Heart left ventricle (tissue), 13 donors: ENCODE measurements around the gene AASDH.

Experiments used
- CTCF ChIP-seq, 12 donors: fragments of 200-600 bp; sonication (generic) in 4 of 12; IDR thresholded peaks; one replicate each; pipeline versions ENCODE4 v1.5.0 to v1.8.0; 2018 to 2022; ENCODE audit warnings: antibody characterized with exemption in 12 of 12, mild to moderate bottlenecking in 5 of 12
- POLR2A ChIP-seq, 2 donors: fragments of 450-650 bp; IDR thresholded peaks; one replicate each; pipeline ENCODE4 v1.6.1; 2017; ENCODE audit warnings: antibody characterized with exemption in 2 of 2, mild to moderate bottlenecking in 2 of 2, moderate library complexity in 2 of 2
- donor health status: ischemic (EF 13 %, LVEDD 7.1; RV severe dilation, severe dysfunction).
- donor health status: DM: no; HTN: yes; CAD: no.
- donor health status: DM: no; HTN: no; CAD: no.
- donor health status: ischemic (EF 25% LVEDD 6.9; RV normal size, moderate dysfunction).
- donor health status: ischemic (EF 25% LVEDD 5.7; RV mildly dilated, moderate dysfunction).
- donor health status: ischemic (EF 35%, LVEDD 5.7; RV mildly dilated, moderate dysfunction).
- donor health status: nonischemic (EF 11% LVEDD 7.7; RV severe dilation, severe dysfunction).
- donor health status: DM: yes; HTN: yes; CAD: no.
- donor health status: PGD.
- donor health status: ischemic (EF 29% LVEDD 5.4; RV normal size, mild dysfunction).
- donor health status: nonischemic (EF 23%, LVEDD 6.1; RV moderate dilation, normal function).

DNA sequence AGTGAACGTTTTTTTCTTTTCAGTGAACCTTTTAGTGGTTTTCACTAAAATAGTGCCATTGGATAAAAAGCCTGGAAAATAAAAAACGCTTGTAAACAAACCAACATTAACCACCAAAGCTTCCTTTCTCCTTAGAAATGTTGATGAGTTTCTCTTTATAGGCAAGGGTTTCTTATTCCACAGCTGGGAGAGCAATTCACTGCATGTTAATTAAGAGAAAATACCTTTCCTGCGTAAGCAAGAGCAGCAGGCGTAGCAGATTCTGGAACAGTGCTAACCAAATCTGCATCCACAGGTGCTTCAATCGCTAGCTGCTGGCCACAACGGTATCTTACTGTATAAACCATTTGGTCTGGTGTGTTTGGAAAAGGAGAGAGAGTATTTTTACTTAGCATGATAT, 13.3 kb upstream of the AASDH start:
- TF ChIP-seq CTCF (IDR thresholded peaks at IDR 0.05) = no peak
- TF ChIP-seq POLR2A (IDR thresholded peaks at IDR 0.05) = no peak
